ENCODE measurements around the gene MAP3K5.
"Not testable (repeated sequence)": the region's sequence is repeated elsewhere in the genome, so short reads cannot be mapped to it uniquely, and the experiment has no call there.

Gene MAP3K5

GRCh38 chr6:136719280-136720044 lies 72.8 kb downstream of the MAP3K5 start:
- H3K4me1 Mint-ChIP-seq = peaks cover 22% of the 10 kb centered on the region
- peaks cover 1% of the 10 kb centered on the region for H3K36me3 Mint-ChIP-seq (ENCODE audit: insufficient read depth)
- H3K4me3 Mint-ChIP-seq = no peak overlapping the region

GRCh38 chr6:136718476-136718875 lies 73.8 kb downstream of the MAP3K5 start:
- ATAC-seq (replicated peaks; ENCODE audit: extremely low read depth, poor library complexity, severe bottlenecking) (no peak), DNase-seq (ENCODE audit: low spot score in 2 of 2) (no peak)
- Mint-ChIP-seq H3K9me3 (no peaks in the 10 kb centered on the region), H3K36me3 (ENCODE audit: insufficient read depth) (peaks cover 1% of the 10 kb centered on the region), H3K4me1 (peaks cover 14% of the 10 kb centered on the region), H3K4me3 (no peak overlapping the region), H3K27me3 (no peaks in the 10 kb centered on the region), H3K27ac (ENCODE audit: low read depth) (no peak overlapping the region)

More at GRCh38 chr6:136719280-136720044, 72.8 kb downstream of the MAP3K5 start:
- ATAC-seq (replicated peaks; ENCODE audit: extremely low read depth, poor library complexity, severe bottlenecking) = no peak
- Mint-ChIP-seq H3K27me3 (no peaks in the 10 kb centered on the region), H3K27ac (ENCODE audit: low read depth) (no peak overlapping the region), H3K9me3 (no peaks in the 10 kb centered on the region)
- DNase-seq (ENCODE audit: low spot score in 2 of 2) = no peak

GRCh38 chr6:136717716-136717990 lies 74.6 kb downstream of the MAP3K5 start:
- peaks cover 1% of the 10 kb centered on the region for H3K36me3 Mint-ChIP-seq (ENCODE audit: insufficient read depth)
- H3K4me3 Mint-ChIP-seq = no peak overlapping the region

GRCh38 chr6:136716917-136717715 lies 75.2 kb downstream of the MAP3K5 start:
- peak overlapping the region; percentile 4 for H3K27ac Mint-ChIP-seq (ENCODE audit: low read depth)
- peaks cover 13% of the 10 kb centered on the region for H3K4me1 Mint-ChIP-seq
- no peak for ATAC-seq (replicated peaks; ENCODE audit: extremely low read depth, poor library complexity, severe bottlenecking)
- H3K9me3 Mint-ChIP-seq = no peaks in the 10 kb centered on the region
- H3K4me3 Mint-ChIP-seq = no peak overlapping the region
- DNase-seq (ENCODE audit: low spot score in 2 of 2) = no peak
- H3K27me3 Mint-ChIP-seq = no peaks in the 10 kb centered on the region
- H3K36me3 Mint-ChIP-seq (ENCODE audit: insufficient read depth) = peaks cover 1% of the 10 kb centered on the region

More at GRCh38 chr6:136717716-136717990, 74.6 kb downstream of the MAP3K5 start:
- H3K4me1 Mint-ChIP-seq = peaks cover 13% of the 10 kb centered on the region
- H3K27ac Mint-ChIP-seq (ENCODE audit: low read depth) = peak overlapping the region; percentile 4
- ATAC-seq (replicated peaks; ENCODE audit: extremely low read depth, poor library complexity, severe bottlenecking) (no peak), DNase-seq (ENCODE audit: low spot score in 2 of 2) (no peak)
- H3K27me3 Mint-ChIP-seq = no peaks in the 10 kb centered on the region
- H3K9me3 Mint-ChIP-seq = no peaks in the 10 kb centered on the region

- not testable (repeated sequence) for H3K36me3 Mint-ChIP-seq (ENCODE audit: insufficient read depth); ATAC-seq (replicated peaks; ENCODE audit: extremely low read depth, poor library complexity, severe bottlenecking); DNase-seq (ENCODE audit: low spot score in 2 of 2); H3K4me3 Mint-ChIP-seq; H3K9me3 Mint-ChIP-seq; H3K27ac Mint-ChIP-seq (ENCODE audit: low read depth); H3K27me3 Mint-ChIP-seq
- H3K4me1 Mint-ChIP-seq = peaks cover 13% of the 10 kb centered on the region
These were observed 79.6 kb downstream of the MAP3K5 start for GRCh38 chr6:136712642-136713041.

- DNase-seq (ENCODE audit: low spot score in 2 of 2) (no peak), ATAC-seq (replicated peaks; ENCODE audit: extremely low read depth, poor library complexity, severe bottlenecking) (no peak)
- Mint-ChIP-seq H3K27me3 (no peaks in the 10 kb centered on the region), H3K9me3 (no peaks in the 10 kb centered on the region), H3K27ac (ENCODE audit: low read depth) (no peak overlapping the region), H3K4me3 (no peak overlapping the region), H3K36me3 (ENCODE audit: insufficient read depth) (no peaks in the 10 kb centered on the region), H3K4me1 (peaks cover 23% of the 10 kb centered on the region)
These were observed 80.6 kb downstream of the MAP3K5 start for GRCh38 chr6:136711644-136712043.

- Mint-ChIP-seq H3K36me3 (ENCODE audit: insufficient read depth) (no peaks in the 10 kb centered on the region), H3K4me3 (no peak overlapping the region), H3K4me1 (peaks cover 24% of the 10 kb centered on the region), H3K27ac (ENCODE audit: low read depth) (no peak overlapping the region), H3K27me3 (no peaks in the 10 kb centered on the region), H3K9me3 (no peaks in the 10 kb centered on the region)
- ATAC-seq (replicated peaks; ENCODE audit: extremely low read depth, poor library complexity, severe bottlenecking) (no peak), DNase-seq (ENCODE audit: low spot score in 2 of 2) (no peak)
These were observed 81.3 kb downstream of the MAP3K5 start for GRCh38 chr6:136710877-136711552.

- Mint-ChIP-seq H3K27ac (ENCODE audit: low read depth) (no peak overlapping the region), H3K4me3 (no peak overlapping the region), H3K4me1 (peaks cover 24% of the 10 kb centered on the region), H3K27me3 (no peaks in the 10 kb centered on the region), H3K36me3 (ENCODE audit: insufficient read depth) (no peaks in the 10 kb centered on the region), H3K9me3 (no peaks in the 10 kb centered on the region)
- ATAC-seq (replicated peaks; ENCODE audit: extremely low read depth, poor library complexity, severe bottlenecking) (no peak), DNase-seq (ENCODE audit: low spot score in 2 of 2) (no peak)
These were observed 82.8 kb downstream of the MAP3K5 start for GRCh38 chr6:136709429-136709828.

- H3K27ac Mint-ChIP-seq (ENCODE audit: low read depth) = peak overlapping the region; percentile 1
- ATAC-seq (replicated peaks; ENCODE audit: extremely low read depth, poor library complexity, severe bottlenecking) (no peak), DNase-seq (ENCODE audit: low spot score in 2 of 2) (no peak)
- no peak overlapping the region for H3K4me3 Mint-ChIP-seq
- H3K36me3 Mint-ChIP-seq (ENCODE audit: insufficient read depth) = peaks cover 2% of the 10 kb centered on the region
- no peaks in the 10 kb centered on the region for H3K9me3 Mint-ChIP-seq
- H3K27me3 Mint-ChIP-seq = no peaks in the 10 kb centered on the region
- peaks cover 31% of the 10 kb centered on the region for H3K4me1 Mint-ChIP-seq
These were observed 85.8 kb downstream of the MAP3K5 start for GRCh38 chr6:136706430-136706829.

- Mint-ChIP-seq H3K36me3 (ENCODE audit: insufficient read depth) (peaks cover 2% of the 10 kb centered on the region), H3K27me3 (no peaks in the 10 kb centered on the region), H3K9me3 (no peaks in the 10 kb centered on the region), H3K4me1 (peaks cover 47% of the 10 kb centered on the region), H3K4me3 (no peak overlapping the region), H3K27ac (ENCODE audit: low read depth) (no peak overlapping the region)
- peak; percentile 19 for ATAC-seq (replicated peaks; ENCODE audit: extremely low read depth, poor library complexity, severe bottlenecking)
- no peak for DNase-seq (ENCODE audit: low spot score in 2 of 2)
These were observed 88.9 kb downstream of the MAP3K5 start for GRCh38 chr6:136703331-136703865.

GRCh38 chr6:136701045-136701444 lies 91.2 kb downstream of the MAP3K5 start:
- Mint-ChIP-seq H3K36me3 (ENCODE audit: insufficient read depth) (peaks cover 9% of the 10 kb centered on the region), H3K4me1 (peaks cover 31% of the 10 kb centered on the region), H3K4me3 (no peak overlapping the region), H3K9me3 (no peaks in the 10 kb centered on the region), H3K27ac (ENCODE audit: low read depth) (no peak overlapping the region), H3K27me3 (no peaks in the 10 kb centered on the region)
- no peak for ATAC-seq (replicated peaks; ENCODE audit: extremely low read depth, poor library complexity, severe bottlenecking)
- no peak for DNase-seq (ENCODE audit: low spot score in 2 of 2)

- no peaks in the 10 kb centered on the region for H3K9me3 Mint-ChIP-seq
- no peak overlapping the region for H3K4me3 Mint-ChIP-seq
- peaks cover 13% of the 10 kb centered on the region for H3K36me3 Mint-ChIP-seq (ENCODE audit: insufficient read depth)
- H3K4me1 Mint-ChIP-seq = peaks cover 30% of the 10 kb centered on the region
- H3K27me3 Mint-ChIP-seq = no peaks in the 10 kb centered on the region
- ATAC-seq (replicated peaks; ENCODE audit: extremely low read depth, poor library complexity, severe bottlenecking) (no peak), DNase-seq (ENCODE audit: low spot score in 2 of 2) (no peak)
- H3K27ac Mint-ChIP-seq (ENCODE audit: low read depth) = peak overlapping the region; percentile 11
These were observed 92.9 kb downstream of the MAP3K5 start for GRCh38 chr6:136699358-136699757.

Measured in central memory CD8-positive, alpha-beta T cell (primary cell).